ENCODE results near the gene CNTNAP2.

CNTNAP2 gene

GRCh38 chr7:148348466-148348865 is 2231.9 kb downstream of the CNTNAP2 start:
- DNase-seq: peak; percentile 40 to 58
- H2BK12ac ChIP-seq (ENCODE audit: low read length): no peak overlapping the region
- no peak overlapping the region for H2BK120ac ChIP-seq (ENCODE audit: insufficient read depth, low read length, poor library complexity)
- peaks cover 9 to 11% of the 10 kb centered on the region in 2 experiments for H3K4me1 ChIP-seq (ENCODE audit: control insufficient read depth in 1 of 2, insufficient read depth in 2 of 2, low read length in 2 of 2)
- H3K4me3 ChIP-seq (ENCODE audit: low read depth, low read length): no peak overlapping the region
- no peak overlapping the region for H2AK5ac ChIP-seq (ENCODE audit: low read length)
- H3K4me2 ChIP-seq (ENCODE audit: low read length): no peak overlapping the region
- no peak overlapping the region for H3K9ac ChIP-seq (ENCODE audit: low read length)
- H4K91ac ChIP-seq (ENCODE audit: low read depth, low read length): no peak overlapping the region
- no peak overlapping the region for H4K12ac ChIP-seq (ENCODE audit: low read depth, low read length)
- peaks cover 2% of the 10 kb centered on the region for H3K79me2 ChIP-seq (ENCODE audit: control insufficient read depth, insufficient read depth, low read length, poor library complexity)
- no peak overlapping the region for H4K8ac ChIP-seq (ENCODE audit: low read depth, low read length)
- H2AFZ ChIP-seq (ENCODE audit: insufficient read depth, low read length, poor library complexity): no peak overlapping the region
- no peak overlapping the region for H3K18ac ChIP-seq (ENCODE audit: low read length)
- no peak overlapping the region for H3K4ac ChIP-seq (ENCODE audit: low read depth, low read length)
- no peaks in the 10 kb centered on the region for H3K9me3 ChIP-seq (ENCODE audit: insufficient read depth, low read depth, low read length)
- H3K14ac ChIP-seq (ENCODE audit: low read length): no peak overlapping the region
- no peak overlapping the region for H2BK5ac ChIP-seq (ENCODE audit: low read depth, low read length, poor library complexity)
- no peaks in the 10 kb centered on the region for H3K79me1 ChIP-seq (ENCODE audit: low read length)
- no peaks in the 10 kb centered on the region for H3K36me3 ChIP-seq (ENCODE audit: control insufficient read depth in 1 of 2, insufficient read depth in 2 of 2, low read length in 2 of 2)
- no peak overlapping the region for H3K23ac ChIP-seq (ENCODE audit: low read length)
- H3K27me3 ChIP-seq (ENCODE audit: insufficient read depth, low read length): no peaks in the 10 kb centered on the region
- no peak overlapping the region for H3K27ac ChIP-seq (ENCODE audit: low read depth, low read length)
- no CpG with 5 or more reads among the region's 10 CpGs for WGBS (ENCODE audit: extremely low coverage, insufficient coverage, insufficient read length)

GRCh38 chr7:148356303-148356702 is 2239.7 kb downstream of the CNTNAP2 start:
- H2AFZ ChIP-seq (ENCODE audit: insufficient read depth, low read length, poor library complexity): no peak overlapping the region
- no peak overlapping the region for H3K4me3 ChIP-seq (ENCODE audit: low read depth, low read length)
- no CpG with 5 or more reads among the region's 5 CpGs for WGBS (ENCODE audit: extremely low coverage, insufficient coverage, insufficient read length)
- H3K23ac ChIP-seq (ENCODE audit: low read length): no peak overlapping the region
- H2AK5ac ChIP-seq (ENCODE audit: low read length): no peak overlapping the region
- no peaks in the 10 kb centered on the region for H3K4me1 ChIP-seq (ENCODE audit: control insufficient read depth in 1 of 2, insufficient read depth in 2 of 2, low read length in 2 of 2)
- H3K79me1 ChIP-seq (ENCODE audit: low read length): no peaks in the 10 kb centered on the region
- no peak overlapping the region for H4K8ac ChIP-seq (ENCODE audit: low read depth, low read length)
- no peaks in the 10 kb centered on the region for H3K9me3 ChIP-seq (ENCODE audit: insufficient read depth, low read depth, low read length)
- H2BK12ac ChIP-seq (ENCODE audit: low read length): no peak overlapping the region
- peaks cover 2% of the 10 kb centered on the region for H3K79me2 ChIP-seq (ENCODE audit: control insufficient read depth, insufficient read depth, low read length, poor library complexity)
- H2BK120ac ChIP-seq (ENCODE audit: insufficient read depth, low read length, poor library complexity): no peak overlapping the region
- H3K9ac ChIP-seq (ENCODE audit: low read length): no peak overlapping the region
- no peak overlapping the region for H3K4me2 ChIP-seq (ENCODE audit: low read length)
- H3K18ac ChIP-seq (ENCODE audit: low read length): no peak overlapping the region
- peaks cover 1 to 7% of the 10 kb centered on the region in 2 experiments for H3K36me3 ChIP-seq (ENCODE audit: control insufficient read depth in 1 of 2, insufficient read depth in 2 of 2, low read length in 2 of 2)
- no peak overlapping the region for H4K12ac ChIP-seq (ENCODE audit: low read depth, low read length)
- H2BK5ac ChIP-seq (ENCODE audit: low read depth, low read length, poor library complexity): no peak overlapping the region
- H3K4ac ChIP-seq (ENCODE audit: low read depth, low read length): no peak overlapping the region
- H3K14ac ChIP-seq (ENCODE audit: low read length): no peak overlapping the region
- H4K91ac ChIP-seq (ENCODE audit: low read depth, low read length): no peak overlapping the region
- no peak for DNase-seq
- H3K27me3 ChIP-seq (ENCODE audit: insufficient read depth, low read length): no peaks in the 10 kb centered on the region
- H3K27ac ChIP-seq (ENCODE audit: low read depth, low read length): no peak overlapping the region

- no peak overlapping the region for H3K4ac ChIP-seq (ENCODE audit: low read depth, low read length)
- H3K9ac ChIP-seq (ENCODE audit: low read length): no peak overlapping the region
- H3K27ac ChIP-seq (ENCODE audit: low read depth, low read length): no peak overlapping the region
- no peak overlapping the region for H2BK5ac ChIP-seq (ENCODE audit: low read depth, low read length, poor library complexity)
- H3K14ac ChIP-seq (ENCODE audit: low read length): no peak overlapping the region
- peaks cover 2% of the 10 kb centered on the region for H3K79me2 ChIP-seq (ENCODE audit: control insufficient read depth, insufficient read depth, low read length, poor library complexity)
- H4K12ac ChIP-seq (ENCODE audit: low read depth, low read length): no peak overlapping the region
- peaks cover 2% of the 10 kb centered on the region for H3K9me3 ChIP-seq (ENCODE audit: insufficient read depth, low read depth, low read length)
- no peak overlapping the region for H2BK12ac ChIP-seq (ENCODE audit: low read length)
- H3K79me1 ChIP-seq (ENCODE audit: low read length): no peaks in the 10 kb centered on the region
- no peak for DNase-seq
- no CpG with 5 or more reads among the region's 5 CpGs for WGBS (ENCODE audit: extremely low coverage, insufficient coverage, insufficient read length)
- H3K27me3 ChIP-seq (ENCODE audit: insufficient read depth, low read length): no peaks in the 10 kb centered on the region
- peak overlapping the region; percentile 55 for H3K18ac ChIP-seq (ENCODE audit: low read length)
- no peak overlapping the region for H2AK5ac ChIP-seq (ENCODE audit: low read length)
- no peaks in the 10 kb centered on the region for H3K4me1 ChIP-seq (ENCODE audit: control insufficient read depth in 1 of 2, insufficient read depth in 2 of 2, low read length in 2 of 2)
- no peak overlapping the region for H2BK120ac ChIP-seq (ENCODE audit: insufficient read depth, low read length, poor library complexity)
- H4K8ac ChIP-seq (ENCODE audit: low read depth, low read length): no peak overlapping the region
- no peak overlapping the region for H3K4me2 ChIP-seq (ENCODE audit: low read length)
- H2AFZ ChIP-seq (ENCODE audit: insufficient read depth, low read length, poor library complexity): no peak overlapping the region
- no peak overlapping the region for H3K4me3 ChIP-seq (ENCODE audit: low read depth, low read length)
- H3K36me3 ChIP-seq (ENCODE audit: control insufficient read depth in 1 of 2, insufficient read depth in 2 of 2, low read length in 2 of 2): peaks cover 10 to 11% of the 10 kb centered on the region in 2 experiments
- H3K23ac ChIP-seq (ENCODE audit: low read length): no peak overlapping the region
- H4K91ac ChIP-seq (ENCODE audit: low read depth, low read length): no peak overlapping the region
Measured at GRCh38 chr7:148362541-148362940, 2245.9 kb downstream of the CNTNAP2 start.

GRCh38 chr7:148367731-148368475 is 2251.3 kb downstream of the CNTNAP2 start:
- Histone ChIP-seq H3K4ac (ENCODE audit: low read depth, low read length) (no peak overlapping the region), H2AFZ (ENCODE audit: insufficient read depth, low read length, poor library complexity) (no peak overlapping the region), H3K27me3 (ENCODE audit: insufficient read depth, low read length) (no peaks in the 10 kb centered on the region), H3K4me2 (ENCODE audit: low read length) (no peak overlapping the region), H3K4me1 (ENCODE audit: control insufficient read depth in 1 of 2, insufficient read depth in 2 of 2, low read length in 2 of 2) (peaks cover 0 to 2% of the 10 kb centered on the region in 2 experiments), H2BK12ac (ENCODE audit: low read length) (no peak overlapping the region), H3K27ac (ENCODE audit: low read depth, low read length) (peak overlapping the region; percentile 54), H3K36me3 (ENCODE audit: control insufficient read depth in 1 of 2, insufficient read depth in 2 of 2, low read length in 2 of 2) (peaks cover 4 to 9% of the 10 kb centered on the region in 2 experiments), H3K23ac (ENCODE audit: low read length) (no peak overlapping the region), H4K91ac (ENCODE audit: low read depth, low read length) (no peak overlapping the region), H3K9me3 (ENCODE audit: insufficient read depth, low read depth, low read length) (peaks cover 4% of the 10 kb centered on the region), H3K14ac (ENCODE audit: low read length) (no peak overlapping the region), H2BK5ac (ENCODE audit: low read depth, low read length, poor library complexity) (peak overlapping the region; percentile 34), H3K79me1 (ENCODE audit: low read length) (peaks cover 3% of the 10 kb centered on the region), H3K18ac (ENCODE audit: low read length) (no peak overlapping the region), H3K9ac (ENCODE audit: low read length) (no peak overlapping the region), H2BK120ac (ENCODE audit: insufficient read depth, low read length, poor library complexity) (no peak overlapping the region), H3K4me3 (ENCODE audit: low read depth, low read length) (no peak overlapping the region), H4K8ac (ENCODE audit: low read depth, low read length) (no peak overlapping the region), H2AK5ac (ENCODE audit: low read length) (no peak overlapping the region), H3K79me2 (ENCODE audit: control insufficient read depth, insufficient read depth, low read length, poor library complexity) (no peaks in the 10 kb centered on the region), H4K12ac (ENCODE audit: low read depth, low read length) (no peak overlapping the region)
- WGBS (ENCODE audit: extremely low coverage, insufficient coverage, insufficient read length): no CpG with 5 or more reads among the region's 9 CpGs
- no peak for DNase-seq
